Spleen (tissue), 11 donors: ENCODE measurements around the gene TENM4. TPM values are rescaled to one million over a fixed set of nuclear protein-coding genes. Genes with fewer than 3 reads are reported as not detected.

Source experiments
- DNase-seq: peaks from one replicate; pipeline ENCODE4 v3.0.0-alpha.2; 2020
- H3K27ac ChIP-seq, 8 donors: fragments of 200-600 bp; sonication (generic) in 7 of 8; 1 replicate in 4 of 8; 2 replicates in 4 of 8; pipeline versions ENCODE4 v1.5.0 to v1.8.0; 2016 to 2021; ENCODE audit warnings: inconsistent platforms in 4 of 8, mild to moderate bottlenecking in 4 of 8, moderate library complexity in 1 of 8
- H3K27me3 ChIP-seq, 7 donors: fragments of 200-600 bp; sonication (generic) in 6 of 7; replicated peaks in 1 of 7; 1 replicate in 4 of 7; 2 replicates in 3 of 7; pipeline versions ENCODE4 v1.5.0 to v1.8.0; 2016 to 2021; ENCODE audit warnings: inconsistent platforms in 3 of 7, mild to moderate bottlenecking in 1 of 7
- H3K36me3 ChIP-seq, 6 donors: fragments of 200-600 bp; sonication (generic) in 5 of 6; 1 replicate in 4 of 6; 2 replicates in 2 of 6; pipeline versions ENCODE4 v1.5.0 to v1.8.0; 2016 to 2021; ENCODE audit warnings: inconsistent platforms in 2 of 6
- H3K4me1 ChIP-seq, 6 donors: fragments of 200-600 bp; sonication (generic) in 5 of 6; 1 replicate in 3 of 6; 2 replicates in 3 of 6; pipeline versions ENCODE4 v1.5.0 to v1.8.0; 2016 to 2021; ENCODE audit warnings: inconsistent platforms in 3 of 6
- H3K4me3 ChIP-seq, 8 donors: fragments of 200-600 bp; sonication (generic) in 7 of 8; 1 replicate in 4 of 8; 2 replicates in 4 of 8; pipeline versions ENCODE4 v1.5.0 to v1.8.0; 2016 to 2021; ENCODE audit warnings: inconsistent platforms in 4 of 8, mild to moderate bottlenecking in 4 of 8, moderate library complexity in 2 of 8
- H3K9me3 ChIP-seq, 8 donors: fragments of 200-600 bp; sonication (generic) in 7 of 8; 1 replicate in 4 of 8; 2 replicates in 4 of 8; pipeline versions ENCODE4 v1.5.0 to v1.8.0; 2016 to 2021; ENCODE audit warnings: inconsistent platforms in 4 of 8
- POLR2A ChIP-seq, 3 donors: fragments of 450-650 bp; IDR thresholded peaks; one replicate each; pipeline ENCODE4 v1.5.1; 2017; ENCODE audit warnings: antibody characterized with exemption in 3 of 3, mild to moderate bottlenecking in 1 of 3
- POLR2AphosphoS5 ChIP-seq, 3 donors: sonication (generic); formaldehyde crosslinking; IDR thresholded peaks; one replicate each; pipeline ENCODE4 v1.5.1; 2017; ENCODE audit warnings: antibody characterized with exemption in 3 of 3
- WGBS, 5 donors: extraction: QIAGEN DNeasy Blood & Tissue Kit in 3 of 5; methylation state at CpG; one replicate each; pipeline versions ENCODE4 v1.1.5 to v1.1.7; 2013 to 2018; 5-methylcytosine and 5-hydroxymethylcytosine counted together
- intact Hi-C: fragments of 100-400 bp; cut with DNase I; formaldehyde crosslinking; loops from one replicate; pipeline ENCODE4 v1.15.0; 2023; ENCODE audit warnings: low total_unique reads
- polyA plus RNA-seq, 3 donors: library from polyadenylated mRNA; stranded (reverse); fragments of 200-250 nt; gene quantifications; one replicate each; pipeline ENCODE4 v1.2.1, GENCODE V29; 2013
- total RNA-seq, 7 donors: library from RNA; depleted of rRNA in 3 of 7; stranded (reverse); fragments of >200 nt in 3 of 7; fragmentation: NEBNext Ultra II Directional in 4 of 7; extraction: Animal tissue kit (Norgen Biotek cat#: 25700) in 4 of 7; gene quantifications; one replicate each; pipeline versions ENCODE4 v1.1.0 to v1.2.1, GENCODE V29; 2016 to 2021
- TF ChIP-seq, protein P1 (sequence below), 11 experiments: fragments of 200-600 bp in 7 of 11; fragments of 450-650 bp in 4 of 11; sonication (generic) in 4 of 11; IDR thresholded peaks in 8 of 11; conservative IDR thresholded peaks in 3 of 11; 1 replicate in 7 of 11; 2 replicates in 4 of 11; pipeline versions ENCODE4 v1.4.0 to v1.8.0; 2016 to 2021; ENCODE audit warnings: antibody characterized with exemption in 11 of 11, inconsistent platforms in 4 of 11, mild to moderate bottlenecking in 1 of 11
- donor health status: healthy with polysubstance abuse.
- donor health status: DM: no; HTN: no; CAD: no; lungs with moderate emphysema.
- donor health status: DM: no; HTN: no; CAD: no.
- donor health status: Bipolar disorder and iron deficiency.
- donor health status: healthy.
- donor health status: DM: no; HTN: no; CAD: no.
- donor health status: DM: yes; HTN: yes; CAD: no.

The TENM4 gene
- total and polyA plus RNA-seq, 10 donors: 0.09 to 4.5 (median 1.2) TPM

DNA sequence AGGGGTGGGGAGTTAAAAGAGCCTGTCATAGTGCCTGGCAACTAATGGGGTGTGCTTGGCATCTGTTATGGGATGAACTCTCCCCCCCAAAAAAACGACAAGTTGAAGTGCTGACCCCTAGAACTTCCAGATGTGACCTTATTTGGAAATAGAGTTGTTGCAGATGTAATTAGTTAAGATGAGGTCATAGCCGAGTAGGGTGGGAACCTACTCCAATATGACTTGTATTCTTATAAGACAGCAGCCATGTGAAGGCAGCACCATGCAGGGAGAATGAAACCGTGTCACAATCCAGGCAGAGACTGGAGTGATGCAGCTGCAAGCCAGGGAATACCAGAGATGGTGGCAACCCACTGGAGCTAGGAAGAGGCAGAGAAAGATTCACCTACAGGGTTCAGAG lies 394.5 kb downstream of the TENM4 start:
- TF ChIP-seq, protein P1, sequence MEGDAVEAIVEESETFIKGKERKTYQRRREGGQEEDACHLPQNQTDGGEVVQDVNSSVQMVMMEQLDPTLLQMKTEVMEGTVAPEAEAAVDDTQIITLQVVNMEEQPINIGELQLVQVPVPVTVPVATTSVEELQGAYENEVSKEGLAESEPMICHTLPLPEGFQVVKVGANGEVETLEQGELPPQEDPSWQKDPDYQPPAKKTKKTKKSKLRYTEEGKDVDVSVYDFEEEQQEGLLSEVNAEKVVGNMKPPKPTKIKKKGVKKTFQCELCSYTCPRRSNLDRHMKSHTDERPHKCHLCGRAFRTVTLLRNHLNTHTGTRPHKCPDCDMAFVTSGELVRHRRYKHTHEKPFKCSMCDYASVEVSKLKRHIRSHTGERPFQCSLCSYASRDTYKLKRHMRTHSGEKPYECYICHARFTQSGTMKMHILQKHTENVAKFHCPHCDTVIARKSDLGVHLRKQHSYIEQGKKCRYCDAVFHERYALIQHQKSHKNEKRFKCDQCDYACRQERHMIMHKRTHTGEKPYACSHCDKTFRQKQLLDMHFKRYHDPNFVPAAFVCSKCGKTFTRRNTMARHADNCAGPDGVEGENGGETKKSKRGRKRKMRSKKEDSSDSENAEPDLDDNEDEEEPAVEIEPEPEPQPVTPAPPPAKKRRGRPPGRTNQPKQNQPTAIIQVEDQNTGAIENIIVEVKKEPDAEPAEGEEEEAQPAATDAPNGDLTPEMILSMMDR (IDR thresholded peaks at IDR 0.05 in 8 of 11, conservative IDR thresholded peaks at IDR 0.05 in 3 of 11): no peak
- TF ChIP-seq POLR2AphosphoS5 (IDR thresholded peaks at IDR 0.05) (no peak), POLR2A (IDR thresholded peaks at IDR 0.05) (no peak)
- 54 to 73% (median 71%) methylated on average over 3 of the region's 3 CpGs for whole genome bisulfite sequencing, 5 donors
- no peaks in the 10 kb centered on the region for H3K9me3 ChIP-seq
- H3K4me1 ChIP-seq: no peaks in the 10 kb centered on the region
- H3K27ac ChIP-seq: no peak overlapping the region
- intact Hi-C loops: no loop called here
- no peak for DNase-seq
- H3K27me3 ChIP-seq: peaks cover 0 to 9% (median 0%) of the 10 kb centered on the region in 7 donors
- H3K4me3 ChIP-seq: no peak overlapping the region
- H3K36me3 ChIP-seq: no peaks in the 10 kb centered on the region

DNA sequence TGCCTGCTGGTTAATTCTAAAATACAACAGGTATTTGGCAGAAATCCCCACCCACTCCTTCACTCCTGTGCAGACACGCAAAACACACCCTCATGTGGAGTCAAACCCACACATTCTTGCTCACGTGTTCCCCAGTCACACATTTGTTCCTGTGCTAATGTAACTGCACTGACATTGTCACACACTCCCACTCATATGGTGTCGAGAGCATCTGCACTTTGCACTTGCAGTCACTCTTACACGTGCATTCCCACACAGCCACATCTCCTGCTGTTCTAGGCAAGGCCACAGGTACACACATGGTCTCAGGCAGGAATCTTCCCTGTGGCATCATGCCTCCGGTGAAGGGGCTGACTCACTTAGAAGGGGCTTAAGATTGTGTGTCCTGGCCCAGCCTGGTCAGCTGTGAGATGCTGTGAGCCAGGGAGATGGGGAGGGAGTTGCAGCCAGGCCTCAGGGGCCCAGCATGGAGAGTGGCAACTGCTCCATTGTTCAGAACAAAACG lies 395.0 kb downstream of the TENM4 start:
- H3K9me3 ChIP-seq: no peaks in the 10 kb centered on the region
- intact Hi-C loops: no loop called here
- no peak for TF ChIP-seq POLR2A (IDR thresholded peaks at IDR 0.05)
- TF ChIP-seq POLR2AphosphoS5 (IDR thresholded peaks at IDR 0.05): no peak
- TF ChIP-seq, protein P1 (IDR thresholded peaks at IDR 0.05 in 8 of 11, conservative IDR thresholded peaks at IDR 0.05 in 3 of 11): no peak
- no peak for DNase-seq
- WGBS, 5 donors: 55 to 69% (median 67%) methylated on average over 6 of the region's 6 CpGs
- H3K27me3 ChIP-seq: peaks cover 0 to 13% (median 0%) of the 10 kb centered on the region in 7 donors
- H3K4me3 ChIP-seq: no peak overlapping the region
- no peaks in the 10 kb centered on the region for H3K36me3 ChIP-seq
- H3K27ac ChIP-seq: no peak overlapping the region
- no peaks in the 10 kb centered on the region for H3K4me1 ChIP-seq

DNA sequence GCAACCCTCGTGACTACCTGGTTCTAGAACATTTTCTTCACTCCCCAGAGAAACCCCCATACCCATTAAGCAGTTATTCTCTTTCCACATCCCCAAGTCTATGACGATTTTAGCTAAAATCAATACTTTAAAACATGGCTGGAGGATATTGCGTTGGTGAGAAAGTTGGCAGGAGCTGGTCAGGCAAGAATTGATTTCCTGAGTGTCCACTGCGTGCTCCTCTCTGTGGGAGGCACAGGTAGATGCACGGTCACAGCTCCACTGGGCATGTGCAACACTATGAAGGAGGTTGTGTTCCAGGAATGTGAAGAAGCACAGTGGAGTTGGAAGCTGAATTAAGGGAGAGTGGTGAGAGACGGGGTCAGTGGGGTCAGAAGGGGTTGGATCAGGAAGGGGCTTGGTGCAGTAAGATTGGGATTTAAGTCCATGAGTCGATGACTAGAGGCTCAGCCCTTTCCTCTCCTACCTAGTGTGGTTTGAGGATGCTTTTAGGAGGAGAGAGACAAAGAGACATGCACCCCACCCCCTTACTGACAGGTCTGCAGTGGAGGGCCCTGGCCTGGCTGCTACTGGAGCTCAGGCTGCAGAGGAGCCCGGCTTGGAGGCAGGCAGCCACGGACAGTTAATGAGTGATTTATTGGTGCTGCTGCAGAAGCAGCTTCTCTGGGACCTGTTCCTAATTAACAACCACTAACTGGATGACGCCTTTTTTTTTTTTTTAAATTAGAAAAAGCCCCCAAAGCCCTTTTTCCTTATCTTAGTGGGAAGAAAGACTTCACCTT lies 395.6 kb downstream of the TENM4 start:
- intact Hi-C loops: no loop called here
- H3K27me3 ChIP-seq: peaks cover 0 to 14% (median 0%) of the 10 kb centered on the region in 7 donors
- TF ChIP-seq POLR2AphosphoS5 (IDR thresholded peaks at IDR 0.05) (no peak), POLR2A (IDR thresholded peaks at IDR 0.05) (no peak)
- TF ChIP-seq, protein P1 (IDR thresholded peaks at IDR 0.05 in 8 of 11, conservative IDR thresholded peaks at IDR 0.05 in 3 of 11): no peak
- no peak overlapping the region for H3K4me3 ChIP-seq
- no peaks in the 10 kb centered on the region for H3K4me1 ChIP-seq
- no peak for DNase-seq
- H3K36me3 ChIP-seq: no peaks in the 10 kb centered on the region
- H3K27ac ChIP-seq: no peak overlapping the region
- H3K9me3 ChIP-seq: no peaks in the 10 kb centered on the region
- 65 to 78% (median 69%) methylated on average over 10 of the region's 10 CpGs for WGBS, 5 donors

DNA sequence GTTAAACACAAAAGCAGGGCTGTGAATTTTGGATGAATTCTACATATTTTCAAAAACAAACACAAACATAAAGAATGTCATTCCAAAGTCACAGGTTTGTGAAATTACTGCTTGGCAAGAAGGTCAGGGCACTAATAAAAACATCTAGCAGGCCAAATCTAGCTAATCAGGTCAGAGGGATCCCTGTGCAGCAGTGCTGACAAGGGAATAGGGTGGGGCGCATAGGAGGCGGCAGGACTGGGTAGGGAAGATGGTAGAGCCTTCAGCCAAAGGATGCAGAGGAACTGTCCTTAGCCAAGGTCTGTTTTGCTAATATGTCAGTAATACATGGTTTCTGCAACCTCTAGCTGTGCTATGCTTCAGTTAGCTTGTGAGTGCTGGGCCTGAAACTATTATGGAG lies 396.6 kb downstream of the TENM4 start:
- no peak for DNase-seq
- peaks cover 0 to 10% (median 0%) of the 10 kb centered on the region in 7 donors for H3K27me3 ChIP-seq
- TF ChIP-seq POLR2A (IDR thresholded peaks at IDR 0.05) (no peak), POLR2AphosphoS5 (IDR thresholded peaks at IDR 0.05) (no peak)
- TF ChIP-seq, protein P1 (IDR thresholded peaks at IDR 0.05 in 8 of 11, conservative IDR thresholded peaks at IDR 0.05 in 3 of 11): no peak
- H3K4me1 ChIP-seq: no peaks in the 10 kb centered on the region
- no peak overlapping the region for H3K4me3 ChIP-seq
- H3K27ac ChIP-seq: no peak overlapping the region
- no peaks in the 10 kb centered on the region for H3K36me3 ChIP-seq
- H3K9me3 ChIP-seq: no peaks in the 10 kb centered on the region
- 92 to 98% (median 95%) methylated on average over 2 of the region's 2 CpGs for WGBS, 5 donors
- intact Hi-C loops: no loop called here
